ENCODE results near the gene IFNAR1. TPM values are rescaled to one million over a fixed set of nuclear protein-coding genes. Genes with fewer than 3 reads are reported as not detected.
A peak's percentile ranks its signal among the peaks of the same experiment; 100 is the strongest.

The IFNAR1 gene
- total and polyA plus RNA-seq, 2 donors (not counting 1 experiment from before 2014, with no cell fraction given), result 14.8 to 55.7 TPM

DNA sequence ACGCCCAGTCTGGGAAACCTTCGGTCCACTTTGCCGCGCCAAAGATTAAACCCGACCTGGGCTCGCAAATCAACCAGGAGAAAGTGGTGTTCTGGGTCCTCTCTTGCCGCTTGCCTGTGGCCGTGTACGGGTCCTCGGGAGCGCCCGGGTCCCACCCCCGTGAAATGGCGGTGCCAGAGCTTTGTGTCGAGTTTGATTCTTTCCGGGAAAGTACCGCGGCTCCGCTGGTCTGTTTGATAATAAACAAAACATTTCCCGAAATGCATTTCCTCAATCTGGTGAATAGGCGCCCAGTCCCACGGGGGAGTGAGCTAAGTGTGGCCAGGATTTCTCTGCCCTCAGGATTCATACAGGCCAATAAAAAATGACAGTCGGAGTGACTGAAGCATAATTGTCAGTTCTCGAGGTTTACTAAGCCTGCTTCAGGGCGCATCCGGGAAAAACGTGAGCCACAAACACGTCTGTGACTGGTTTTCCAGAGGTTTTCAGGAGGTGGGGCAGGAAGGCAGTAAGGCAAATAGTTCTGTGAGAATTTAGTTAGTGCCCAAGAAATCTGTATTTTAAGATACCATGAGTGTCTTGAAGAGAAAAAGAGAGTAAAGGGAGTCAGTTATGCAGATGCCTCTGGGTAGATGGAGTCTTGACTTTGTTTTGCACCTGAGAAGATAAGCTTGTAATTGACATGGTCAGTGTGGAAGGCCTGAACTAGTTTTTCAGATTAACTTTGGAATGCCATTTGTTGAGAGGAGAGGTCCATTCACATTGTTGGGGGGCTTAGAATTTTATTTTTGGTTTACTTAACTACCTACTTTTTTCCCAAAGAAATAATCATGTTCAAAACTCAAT is 675 bp downstream of the IFNAR1 start:
- Mint-ChIP-seq H3K27ac (no peak overlapping the region), H3K4me1 (peaks cover 38% of the 10 kb centered on the region)
- CTCF ChIA-PET, result interaction anchor here (0.8 to 2.4 kb wide), 21 partner anchors 14 to 154 kb away, joined by 3 to 36 read pairs (median 6); partner anchors contain the start of genes IFNGR2, IL10RB and TMEM50B

More for the DNA sequence above, 675 bp downstream of the IFNAR1 start:
- Histone ChIP-seq H4K20me1 (ENCODE audit: control insufficient read depth, insufficient read depth, low read length, poor library complexity, severe bottlenecking) (peaks cover 13% of the 10 kb centered on the region), H3K36me3 (replicated peaks in 1 of 2; ENCODE audit: control extremely low read depth in 1 of 2, control insufficient read depth in 1 of 2, extremely low read depth in 1 of 2, insufficient read depth in 2 of 2, low read length in 1 of 2) (peaks cover 0 to 6% of the 10 kb centered on the region in 2 experiments), H3K27ac (ENCODE audit: low read length in 2 of 2) (peak overlapping the region; percentile 91 to 97), H3K4me2 (replicated peaks; ENCODE audit: low read depth, low read length, poor library complexity, severe bottlenecking) (peak overlapping the region; percentile 89), H3K9ac (ENCODE audit: low read length) (peak overlapping the region; percentile 97), H3K4me1 (ENCODE audit: control insufficient read depth in 2 of 2, insufficient read depth in 2 of 2, low read length in 2 of 2) (peaks cover 37 to 44% of the 10 kb centered on the region in 2 donors), H3K79me2 (ENCODE audit: control insufficient read depth, insufficient read depth, low read length) (peaks cover 61% of the 10 kb centered on the region), H3K4me3 (ENCODE audit: control extremely low read depth in 1 of 5, extremely low read depth in 1 of 5, insufficient read depth in 1 of 5, low read depth in 2 of 5, low read length in 4 of 5) (peak overlapping the region; percentile 83 to 98 (median 97)), H3K9me3 (ENCODE audit: control extremely low read depth in 1 of 3, control insufficient read depth in 2 of 3, insufficient read depth in 1 of 3, low read length in 2 of 3) (no peaks in the 10 kb centered on the region), H2AFZ (ENCODE audit: insufficient read depth, low read depth, low read length, poor library complexity, severe bottlenecking) (peak overlapping the region; percentile 92), H3K27me3 (replicated peaks in 1 of 4; ENCODE audit: control extremely low read depth in 1 of 4, control insufficient read depth in 3 of 4, insufficient read depth in 4 of 4, low read length in 3 of 4) (no peaks in the 10 kb centered on the region)
- no peak overlapping the region for H3K4me3 Mint-ChIP-seq
- POLR2A ChIA-PET, result interaction anchor here (0.6 to 1.8 kb wide), 24 partner anchors 9 to 554 kb away, joined by 3 to 25 read pairs (median 4); partner anchors contain the start of genes IL10RB, PAXBP1 and TMEM50B
- H3K27me3 Mint-ChIP-seq, result no peaks in the 10 kb centered on the region
- DNase-seq, result peak; percentile 88
- WGBS (ENCODE audit: insufficient coverage), result under 1% methylated on average over 20 of the region's 28 CpGs
- peak; percentile 40 for ATAC-seq (ENCODE audit: low read depth)
- TF ChIP-seq, protein P1, sequence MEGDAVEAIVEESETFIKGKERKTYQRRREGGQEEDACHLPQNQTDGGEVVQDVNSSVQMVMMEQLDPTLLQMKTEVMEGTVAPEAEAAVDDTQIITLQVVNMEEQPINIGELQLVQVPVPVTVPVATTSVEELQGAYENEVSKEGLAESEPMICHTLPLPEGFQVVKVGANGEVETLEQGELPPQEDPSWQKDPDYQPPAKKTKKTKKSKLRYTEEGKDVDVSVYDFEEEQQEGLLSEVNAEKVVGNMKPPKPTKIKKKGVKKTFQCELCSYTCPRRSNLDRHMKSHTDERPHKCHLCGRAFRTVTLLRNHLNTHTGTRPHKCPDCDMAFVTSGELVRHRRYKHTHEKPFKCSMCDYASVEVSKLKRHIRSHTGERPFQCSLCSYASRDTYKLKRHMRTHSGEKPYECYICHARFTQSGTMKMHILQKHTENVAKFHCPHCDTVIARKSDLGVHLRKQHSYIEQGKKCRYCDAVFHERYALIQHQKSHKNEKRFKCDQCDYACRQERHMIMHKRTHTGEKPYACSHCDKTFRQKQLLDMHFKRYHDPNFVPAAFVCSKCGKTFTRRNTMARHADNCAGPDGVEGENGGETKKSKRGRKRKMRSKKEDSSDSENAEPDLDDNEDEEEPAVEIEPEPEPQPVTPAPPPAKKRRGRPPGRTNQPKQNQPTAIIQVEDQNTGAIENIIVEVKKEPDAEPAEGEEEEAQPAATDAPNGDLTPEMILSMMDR (IDR thresholded peaks at IDR 0.05), result no peak
- no peak for TF ChIP-seq EZH2 (IDR thresholded peaks at IDR 0.05; ENCODE audit: borderline replicate concordance, insufficient read depth, low read depth, low read length, poor library complexity, severe bottlenecking)
- no peaks in the 10 kb centered on the region for H3K9me3 Mint-ChIP-seq (ENCODE audit: insufficient read depth)
- intact Hi-C loops (cut with micrococcal nuclease), result loop anchor here (1.0 to 10.0 kb wide), 9 partner anchors 36 to 711 kb away; partner anchors contain the start of genes CFAP298, GART, IL10RB and PAXBP1
